ENCODE data around the gene MINDY4. TPM values are rescaled to one million over a fixed set of nuclear protein-coding genes. Genes with fewer than 3 reads are reported as not detected.

Gene MINDY4
- total RNA-seq, 1 donor from 2014 or later = 14.3 TPM

DNA sequence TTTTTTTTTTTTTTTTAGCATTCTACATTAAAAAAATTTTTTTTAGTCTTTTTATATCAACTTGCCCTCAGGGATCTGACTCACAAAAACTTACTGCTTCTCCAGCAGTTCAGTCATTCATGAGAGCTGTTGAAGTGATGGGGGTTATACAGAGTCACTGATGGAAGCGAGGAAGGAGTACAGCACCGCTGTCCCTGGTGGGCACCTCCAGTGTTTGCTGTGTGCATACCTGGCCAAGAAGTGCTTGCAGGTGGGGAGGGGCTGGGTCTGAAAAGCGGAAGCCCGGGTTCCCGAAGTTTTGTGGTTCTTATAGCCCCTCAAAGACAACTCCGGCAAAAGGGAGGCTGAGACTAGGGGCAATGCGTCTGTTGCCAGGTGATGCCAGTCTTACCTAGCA is 46.2 kb downstream of the MINDY4 start:
- peaks cover 7% of the 10 kb centered on the region for H3K36me3 Mint-ChIP-seq (ENCODE audit: insufficient read depth)
- no peak overlapping the region for H3K4me3 Mint-ChIP-seq (ENCODE audit: low read depth)
- H3K27ac Mint-ChIP-seq = no peak overlapping the region
- TF ChIP-seq, protein P1, sequence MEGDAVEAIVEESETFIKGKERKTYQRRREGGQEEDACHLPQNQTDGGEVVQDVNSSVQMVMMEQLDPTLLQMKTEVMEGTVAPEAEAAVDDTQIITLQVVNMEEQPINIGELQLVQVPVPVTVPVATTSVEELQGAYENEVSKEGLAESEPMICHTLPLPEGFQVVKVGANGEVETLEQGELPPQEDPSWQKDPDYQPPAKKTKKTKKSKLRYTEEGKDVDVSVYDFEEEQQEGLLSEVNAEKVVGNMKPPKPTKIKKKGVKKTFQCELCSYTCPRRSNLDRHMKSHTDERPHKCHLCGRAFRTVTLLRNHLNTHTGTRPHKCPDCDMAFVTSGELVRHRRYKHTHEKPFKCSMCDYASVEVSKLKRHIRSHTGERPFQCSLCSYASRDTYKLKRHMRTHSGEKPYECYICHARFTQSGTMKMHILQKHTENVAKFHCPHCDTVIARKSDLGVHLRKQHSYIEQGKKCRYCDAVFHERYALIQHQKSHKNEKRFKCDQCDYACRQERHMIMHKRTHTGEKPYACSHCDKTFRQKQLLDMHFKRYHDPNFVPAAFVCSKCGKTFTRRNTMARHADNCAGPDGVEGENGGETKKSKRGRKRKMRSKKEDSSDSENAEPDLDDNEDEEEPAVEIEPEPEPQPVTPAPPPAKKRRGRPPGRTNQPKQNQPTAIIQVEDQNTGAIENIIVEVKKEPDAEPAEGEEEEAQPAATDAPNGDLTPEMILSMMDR (IDR thresholded peaks at IDR 0.05; ENCODE audit: unreplicated experiment) = no peak
- no peaks in the 10 kb centered on the region for H3K27me3 Mint-ChIP-seq
- H3K4me1 Mint-ChIP-seq (ENCODE audit: low read depth) = no peaks in the 10 kb centered on the region
- H3K9me3 Mint-ChIP-seq (ENCODE audit: low read depth) = peaks cover 4% of the 10 kb centered on the region
- no peak for DNase-seq (ENCODE audit: low spot score, unreplicated experiment)

DNA sequence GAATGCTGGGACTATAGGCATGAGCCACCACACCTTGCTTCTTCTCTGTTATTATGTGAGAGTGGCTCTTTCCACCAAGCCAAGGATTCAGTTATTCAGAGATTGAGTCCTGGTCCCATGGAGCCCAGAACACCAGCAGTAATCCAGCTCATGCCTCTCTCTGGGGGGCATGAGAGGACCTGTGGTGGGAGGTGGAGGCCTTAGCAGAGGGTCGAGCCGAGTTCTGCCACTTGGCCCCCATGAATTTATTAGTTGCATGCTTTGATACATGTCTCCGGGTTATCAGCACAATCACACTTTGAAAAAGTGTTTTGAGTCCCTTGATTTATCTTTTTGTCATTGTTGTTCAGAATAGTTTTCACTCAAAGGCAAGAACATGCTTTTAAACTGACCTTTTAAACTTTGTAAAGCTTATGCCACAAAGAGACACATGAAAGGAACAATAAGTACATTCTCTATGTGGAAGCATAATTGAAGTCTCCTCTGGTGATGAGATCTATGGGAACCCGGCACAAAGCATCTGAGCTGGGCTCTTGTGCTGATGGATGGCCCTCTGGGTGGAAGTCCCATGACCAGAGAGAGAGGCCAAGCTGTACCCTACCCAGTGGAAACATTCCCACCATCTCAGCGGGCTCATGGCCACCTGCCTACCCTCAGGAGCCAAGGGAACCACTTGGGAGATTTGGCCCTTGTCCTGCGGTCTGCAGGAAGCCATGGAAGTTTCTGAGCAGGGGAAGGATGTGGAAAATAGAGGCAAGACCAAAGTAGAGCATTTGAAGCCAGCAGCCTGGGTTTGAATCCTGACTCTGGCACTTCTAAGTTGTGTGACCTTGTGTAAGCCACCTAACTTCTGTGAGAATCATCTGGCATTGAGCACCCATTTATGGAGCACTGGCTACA is 53.9 kb downstream of the MINDY4 start:
- Mint-ChIP-seq H3K27ac (no peak overlapping the region), H3K9me3 (ENCODE audit: low read depth) (peaks cover 4% of the 10 kb centered on the region), H3K36me3 (ENCODE audit: insufficient read depth) (peaks cover 13% of the 10 kb centered on the region), H3K27me3 (no peaks in the 10 kb centered on the region), H3K4me1 (ENCODE audit: low read depth) (no peaks in the 10 kb centered on the region), H3K4me3 (ENCODE audit: low read depth) (no peak overlapping the region)
- no peak for DNase-seq (ENCODE audit: low spot score, unreplicated experiment)
- TF ChIP-seq, protein P1 (IDR thresholded peaks at IDR 0.05; ENCODE audit: unreplicated experiment) = no peak

DNA sequence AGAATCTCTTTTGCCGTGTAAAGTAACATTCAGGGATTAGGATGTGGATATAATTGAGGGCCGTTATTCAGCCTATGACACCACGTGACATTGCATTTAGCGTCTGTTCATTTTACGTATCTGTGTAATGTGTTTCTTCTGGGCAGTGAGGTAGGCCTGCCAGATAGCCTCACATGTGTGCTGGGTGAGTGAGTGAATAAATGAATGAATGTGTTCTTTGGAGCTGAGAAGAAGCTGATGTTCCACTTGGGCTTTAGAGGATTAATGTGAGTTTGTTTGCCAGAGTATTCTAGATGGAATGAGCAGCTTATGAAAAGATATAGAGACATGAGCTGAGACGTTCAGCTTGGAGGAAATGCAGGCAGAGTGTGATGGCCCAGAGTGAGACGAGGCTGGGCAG is 55.0 kb downstream of the MINDY4 start:
- TF ChIP-seq, protein P1 (IDR thresholded peaks at IDR 0.05; ENCODE audit: unreplicated experiment) = no peak
- peaks cover 13% of the 10 kb centered on the region for H3K36me3 Mint-ChIP-seq (ENCODE audit: insufficient read depth)
- H3K27ac Mint-ChIP-seq = no peak overlapping the region
- H3K9me3 Mint-ChIP-seq (ENCODE audit: low read depth) = no peaks in the 10 kb centered on the region
- H3K4me3 Mint-ChIP-seq (ENCODE audit: low read depth) = no peak overlapping the region
- no peaks in the 10 kb centered on the region for H3K4me1 Mint-ChIP-seq (ENCODE audit: low read depth)
- no peaks in the 10 kb centered on the region for H3K27me3 Mint-ChIP-seq
- DNase-seq (ENCODE audit: low spot score, unreplicated experiment) = no peak

DNA sequence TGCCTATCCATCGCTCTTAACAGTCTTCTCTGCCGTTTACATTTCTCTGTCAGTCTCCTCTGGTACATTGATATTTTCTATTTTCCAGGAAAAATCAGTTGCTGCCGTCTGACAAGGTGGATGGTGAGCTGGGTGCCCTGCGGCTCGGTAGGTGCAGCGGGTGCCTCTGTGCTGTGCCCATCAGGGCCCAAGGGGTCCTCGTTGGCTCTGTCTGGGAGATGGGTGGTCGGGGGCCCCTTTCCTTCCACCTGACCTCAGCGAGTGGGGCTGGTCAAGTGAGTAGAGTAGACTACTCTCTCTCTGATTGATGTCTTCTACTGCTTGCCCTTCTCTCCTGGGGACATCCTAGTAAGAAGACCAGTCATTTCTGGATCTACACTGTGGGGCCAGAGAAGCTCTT is 57.4 kb downstream of the MINDY4 start:
- Mint-ChIP-seq H3K27me3 (no peaks in the 10 kb centered on the region), H3K27ac (no peak overlapping the region)
- TF ChIP-seq, protein P1 (IDR thresholded peaks at IDR 0.05; ENCODE audit: unreplicated experiment) = no peak

DNA sequence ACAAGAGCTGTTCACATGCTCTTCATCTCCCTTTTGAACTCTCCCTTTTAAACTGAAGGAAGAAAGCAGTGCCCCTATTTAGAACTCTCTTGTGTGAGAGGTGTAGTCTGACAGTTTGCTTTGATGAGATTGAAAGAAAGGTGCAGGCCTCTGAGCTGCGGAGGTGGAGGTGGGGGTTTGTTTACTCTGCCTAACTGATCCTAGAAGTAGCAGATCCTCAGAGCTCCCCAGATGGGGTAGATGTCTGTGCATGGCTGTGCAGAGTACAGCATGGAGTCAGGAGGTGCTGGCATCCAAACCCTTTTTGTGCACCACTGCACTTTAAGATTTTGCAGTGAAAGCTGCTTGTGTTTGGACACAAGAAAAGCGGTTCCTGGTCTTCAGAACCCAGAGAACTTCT is 58.3 kb downstream of the MINDY4 start:
- Mint-ChIP-seq H3K4me3 (ENCODE audit: low read depth) (no peak overlapping the region), H3K27ac (no peak overlapping the region), H3K36me3 (ENCODE audit: insufficient read depth) (peaks cover 28% of the 10 kb centered on the region), H3K4me1 (ENCODE audit: low read depth) (no peaks in the 10 kb centered on the region), H3K9me3 (ENCODE audit: low read depth) (peaks cover 12% of the 10 kb centered on the region), H3K27me3 (no peaks in the 10 kb centered on the region)
- TF ChIP-seq, protein P1 (IDR thresholded peaks at IDR 0.05; ENCODE audit: unreplicated experiment) = no peak
- DNase-seq (ENCODE audit: low spot score, unreplicated experiment) = no peak

More for the DNA sequence above, 57.4 kb downstream of the MINDY4 start:
- Mint-ChIP-seq H3K4me3 (ENCODE audit: low read depth) (no peak overlapping the region), H3K4me1 (ENCODE audit: low read depth) (no peaks in the 10 kb centered on the region), H3K9me3 (ENCODE audit: low read depth) (peaks cover 10% of the 10 kb centered on the region), H3K36me3 (ENCODE audit: insufficient read depth) (peaks cover 28% of the 10 kb centered on the region)
- no peak for DNase-seq (ENCODE audit: low spot score, unreplicated experiment)

Data from progenitor cell of endocrine pancreas (in vitro differentiated cells).